ENCODE measurements around the gene BTK.

The BTK gene

GRCh38 chrX:101393530-101394305 is 7.7 kb upstream of the BTK start:
- no peak for DNase-seq (ENCODE audit: low read depth in 4 of 4, low spot score in 1 of 4)

- DNase-seq (ENCODE audit: low read depth in 4 of 4, low spot score in 1 of 4): no peak
These were observed 5.8 kb upstream of the BTK start for GRCh38 chrX:101391831-101392230.

DNA sequence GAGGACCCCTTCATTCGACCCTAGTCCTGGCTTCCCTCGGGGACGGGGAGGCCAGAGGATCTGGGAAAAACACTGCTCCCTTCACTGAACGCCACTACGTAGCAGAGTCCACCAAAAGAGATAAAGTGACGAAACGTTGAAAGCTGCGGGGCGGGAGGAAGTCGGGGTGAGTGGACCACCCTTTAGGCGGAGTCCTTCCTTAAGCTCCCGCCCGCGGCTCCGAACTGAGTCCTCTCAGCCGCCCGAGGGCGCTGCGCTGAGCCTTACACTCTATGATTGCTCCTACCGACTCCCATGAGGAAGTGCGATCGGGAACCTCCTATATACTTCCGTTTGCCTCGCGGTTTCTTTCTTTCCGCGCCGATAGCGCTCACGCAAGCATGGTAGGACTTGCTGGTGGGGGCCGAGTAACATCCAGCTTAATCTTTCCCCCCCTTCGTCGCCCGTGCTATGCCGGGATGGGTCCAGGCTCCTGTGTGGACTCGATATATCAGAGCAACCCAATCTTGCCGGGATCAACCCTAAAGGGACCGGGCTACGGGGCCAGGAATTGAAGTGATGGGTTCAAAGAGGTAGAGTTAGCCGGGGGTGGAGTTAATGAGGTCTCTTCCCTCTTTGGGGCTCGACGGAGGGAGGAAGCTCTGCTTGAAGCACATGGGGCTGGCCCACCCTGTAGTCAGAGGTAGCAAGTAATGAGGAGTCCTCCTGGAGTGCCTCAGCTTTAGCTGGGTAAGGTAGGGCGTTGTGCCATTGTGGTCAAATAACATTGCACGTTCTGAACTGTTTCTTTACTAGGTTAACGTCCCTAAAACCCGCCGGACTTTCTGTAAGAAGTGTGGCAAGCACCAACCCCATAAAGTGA is 4.9 kb upstream of the BTK start, which contains the start of gene RPL36A:
TSS of gene RPL36A (plus strand) at position 348 of the 862 bp plus-strand sequence. CDS start at position 381, 33 bp downstream.
- DNase-seq (ENCODE audit: low read depth in 4 of 4, low spot score in 1 of 4): peak; percentile 53 to 76 (median 62)

- no peak for DNase-seq (ENCODE audit: low read depth in 4 of 4, low spot score in 1 of 4)
These were observed 2.6 kb upstream of the BTK start for GRCh38 chrX:101388604-101389003.

DNA sequence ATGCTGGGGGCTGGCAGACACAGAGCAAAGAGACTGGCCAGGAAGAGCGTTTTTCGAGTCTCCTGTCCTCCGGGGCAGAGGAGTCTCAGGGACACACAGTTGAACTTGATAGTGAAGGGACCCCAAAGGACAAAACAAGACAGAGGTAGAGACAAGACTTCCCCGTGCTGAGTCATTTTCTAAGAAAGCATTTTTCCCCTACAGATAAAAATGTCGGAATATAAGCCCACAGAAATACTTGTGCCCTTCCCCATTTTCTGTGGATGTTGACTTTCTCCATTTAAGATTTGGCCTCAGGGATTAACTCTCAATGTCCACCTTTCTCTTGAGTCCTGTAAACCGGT is 523 bp upstream of the BTK start:
- DNase-seq (ENCODE audit: low read depth in 4 of 4, low spot score in 1 of 4): no peak

- no peak for DNase-seq (ENCODE audit: low read depth in 4 of 4, low spot score in 1 of 4)
These were observed 836 bp downstream of the BTK start for GRCh38 chrX:101385026-101385684.

DNA sequence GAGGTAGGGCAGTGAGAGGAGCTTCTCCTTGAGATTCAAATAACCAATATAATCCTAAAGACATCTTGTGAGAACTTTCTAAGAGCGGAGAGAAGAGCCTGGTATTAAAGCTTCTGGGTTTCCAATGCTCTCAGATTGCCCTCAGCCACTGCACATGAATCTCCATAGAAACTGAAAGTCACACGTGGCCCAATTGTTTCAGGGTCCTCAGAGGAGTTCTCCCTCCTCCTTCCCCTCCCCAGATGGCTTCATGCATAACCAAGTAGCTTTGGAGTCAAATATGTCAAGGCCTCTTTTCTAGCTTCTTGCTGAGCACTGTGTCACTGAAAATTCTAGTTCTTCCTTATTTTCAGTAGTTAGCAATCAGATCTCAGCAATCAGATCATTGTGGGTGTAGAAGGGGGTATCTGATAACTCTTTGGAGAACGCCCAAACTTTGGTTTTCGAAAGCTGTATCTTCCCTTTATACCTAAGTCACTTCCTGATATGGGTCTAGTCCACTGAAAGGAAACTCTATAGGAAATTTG is 2.2 kb downstream of the BTK start:
- DNase-seq (ENCODE audit: low read depth in 4 of 4, low spot score in 1 of 4): no peak

DNA sequence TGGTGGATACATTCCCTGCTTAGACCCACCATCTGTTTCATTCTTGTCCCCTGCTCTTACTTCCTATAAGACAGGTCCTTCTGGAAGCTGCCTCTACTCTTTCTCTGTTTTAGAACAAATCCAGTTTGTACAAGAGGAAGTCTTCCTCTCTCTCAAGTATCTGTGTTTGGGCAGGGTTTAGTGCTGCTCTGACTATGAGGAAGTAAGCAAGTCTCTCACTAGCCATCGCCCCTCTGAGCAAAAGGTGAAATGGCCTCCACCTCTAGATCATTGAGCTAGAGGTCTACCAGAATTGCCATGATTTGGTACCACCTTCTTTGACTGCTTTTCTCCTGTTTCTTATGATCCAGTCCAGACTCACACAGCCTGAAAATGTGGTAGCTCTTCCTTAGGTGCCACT is 8.4 kb downstream of the BTK start:
- DNase-seq (ENCODE audit: low read depth in 4 of 4, low spot score in 1 of 4): no peak

DNA sequence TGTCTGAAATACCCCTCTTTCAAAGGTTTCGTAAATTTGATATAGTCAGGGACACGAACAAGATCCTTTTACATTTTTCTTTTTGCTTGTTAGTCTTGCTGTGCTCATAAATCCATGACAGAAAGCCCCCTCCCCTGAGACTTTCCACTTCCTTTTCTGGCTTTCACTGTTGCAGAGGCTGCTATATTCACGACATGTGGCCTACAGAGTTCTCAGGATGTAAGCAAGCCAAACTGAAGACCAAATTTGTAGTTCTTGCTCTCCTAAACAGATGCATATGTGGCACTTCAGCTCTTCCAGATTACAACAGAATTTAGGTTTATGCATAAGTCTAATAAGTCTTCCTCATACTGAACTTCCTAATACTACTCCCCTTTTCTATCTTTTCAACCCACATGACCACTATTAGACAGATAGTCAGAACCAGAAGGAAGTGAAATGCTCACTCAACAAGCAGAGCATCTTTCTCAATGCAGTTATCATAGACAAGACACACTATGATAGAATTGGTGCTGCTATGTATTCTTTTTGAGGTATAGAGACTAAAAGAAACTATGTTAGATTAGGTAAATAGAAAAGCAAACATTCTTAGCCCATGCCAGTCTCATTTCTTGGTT is 15.0 kb downstream of the BTK start:
- no peak for DNase-seq (ENCODE audit: low read depth in 4 of 4, low spot score in 1 of 4)

DNA sequence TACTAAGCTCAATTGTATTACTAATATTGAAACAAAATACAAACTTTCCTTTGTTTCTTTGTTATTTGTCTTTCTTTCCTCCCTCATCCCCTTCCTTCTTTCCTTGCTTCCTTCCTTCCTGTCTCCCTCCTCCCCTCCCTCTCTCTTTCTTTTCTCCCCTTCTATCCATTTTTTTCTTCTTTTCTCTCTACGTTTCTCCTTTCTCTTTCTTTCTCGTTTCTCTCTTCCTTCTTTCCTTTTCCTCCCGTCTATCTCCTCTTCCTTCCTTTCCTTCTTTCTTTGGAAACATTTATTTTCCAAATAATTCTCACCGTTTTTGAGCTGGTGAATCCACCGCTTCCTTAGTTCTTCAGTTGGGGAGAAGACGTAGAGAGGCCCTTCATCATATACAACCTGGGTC is 16.3 kb downstream of the BTK start:
- DNase-seq (ENCODE audit: low read depth in 4 of 4, low spot score in 1 of 4): no peak

DNA sequence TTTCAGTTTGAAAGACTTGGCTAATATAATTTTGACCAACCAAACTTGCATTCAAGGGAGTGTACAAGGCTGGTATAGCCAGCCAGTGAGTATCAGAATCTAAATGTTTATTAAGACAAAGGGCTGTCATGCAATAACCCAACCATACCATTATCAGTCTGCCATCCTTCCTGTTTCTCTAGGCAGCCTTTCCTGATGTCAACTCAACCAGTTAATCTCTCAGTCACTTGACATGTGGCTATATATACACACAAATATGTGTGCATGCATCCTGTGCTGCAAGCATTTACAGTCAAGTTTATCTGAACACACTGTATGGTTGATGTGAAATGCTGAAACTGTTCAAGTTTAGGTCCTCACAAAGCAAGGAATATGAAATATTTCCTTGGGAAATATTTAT is 17.2 kb downstream of the BTK start:
- DNase-seq (ENCODE audit: low read depth in 4 of 4, low spot score in 1 of 4): no peak

GRCh38 chrX:101365301-101365795 is 20.6 kb downstream of the BTK start:
- DNase-seq (ENCODE audit: low read depth in 4 of 4, low spot score in 1 of 4): no peak

- no peak for DNase-seq (ENCODE audit: low read depth in 4 of 4, low spot score in 1 of 4)
These were observed 23.2 kb downstream of the BTK start for GRCh38 chrX:101362757-101363156.

- no peak for DNase-seq (ENCODE audit: low read depth in 4 of 4, low spot score in 1 of 4)
These were observed 23.9 kb downstream of the BTK start for GRCh38 chrX:101362116-101362515.

DNA sequence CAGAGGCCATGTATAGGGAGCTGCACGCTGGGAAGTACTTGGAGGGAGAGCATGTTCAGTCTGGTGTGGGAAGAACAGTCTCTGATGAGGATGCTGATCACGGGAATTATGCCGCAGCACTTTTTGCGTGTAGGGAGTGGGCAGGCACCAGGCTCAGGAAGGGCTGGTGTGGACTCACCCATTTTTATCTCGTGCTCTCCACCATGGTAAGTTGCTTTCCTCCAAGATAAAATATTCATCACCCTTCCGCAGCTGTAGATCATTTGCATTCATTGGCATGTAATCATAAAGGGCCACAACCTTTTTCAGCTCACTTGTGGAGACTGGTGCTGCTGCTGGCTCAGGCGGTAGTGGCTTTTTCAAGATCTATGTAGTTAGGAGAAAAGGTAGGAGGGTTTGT is 25.6 kb downstream of the BTK start:
- DNase-seq (ENCODE audit: low read depth in 4 of 4, low spot score in 1 of 4): no peak

- DNase-seq (ENCODE audit: low read depth in 4 of 4, low spot score in 1 of 4): no peak
These were observed 26.0 kb downstream of the BTK start for GRCh38 chrX:101359966-101360365.

GRCh38 chrX:101357166-101357795 is 28.7 kb downstream of the BTK start:
- DNase-seq (ENCODE audit: low read depth in 4 of 4, low spot score in 1 of 4): no peak

- DNase-seq (ENCODE audit: low read depth in 4 of 4, low spot score in 1 of 4): no peak
These were observed 36.8 kb downstream of the BTK start for GRCh38 chrX:101349193-101349562.

DNA sequence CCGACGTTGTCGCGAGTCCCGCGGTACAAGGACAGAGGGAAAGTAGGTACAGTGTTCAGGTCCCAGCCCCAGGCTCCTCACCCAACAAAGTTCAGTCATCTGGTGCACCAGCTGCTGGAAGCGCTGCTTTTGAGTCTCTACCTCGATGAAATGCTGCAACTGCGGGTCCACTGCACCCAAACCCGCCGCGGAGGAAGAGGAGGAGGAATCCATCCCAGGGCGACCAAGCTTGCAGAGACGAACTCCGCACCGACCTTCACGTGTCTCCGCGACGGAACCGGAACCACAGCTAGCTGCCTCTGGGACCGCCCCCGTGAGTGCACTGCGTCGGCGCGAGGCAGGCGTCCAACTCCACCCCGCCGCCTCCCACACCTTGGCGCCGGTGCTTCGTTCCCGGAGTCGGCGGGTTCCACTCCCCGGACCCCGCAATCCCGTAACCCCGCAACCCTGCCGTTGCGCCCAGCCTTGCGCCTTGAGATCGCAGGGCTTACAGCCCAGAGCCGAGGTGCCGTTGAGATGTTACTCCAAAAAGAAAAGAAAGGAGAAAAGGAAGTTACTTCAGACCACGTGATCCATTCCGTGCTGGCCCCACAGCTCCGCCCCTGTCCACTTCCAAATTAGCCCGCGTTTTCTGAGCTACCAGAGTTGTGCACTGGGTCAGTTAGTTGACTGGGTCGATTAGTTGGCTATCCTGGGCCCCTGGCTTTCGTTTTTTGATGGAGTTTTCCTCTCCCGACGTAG is 37.4 kb downstream of the BTK start, which contains the start of gene TIMM8A:
TSS of gene TIMM8A (minus strand) at position 291 of the 741 bp plus-strand sequence. CDS start at position 213, 78 bp downstream.
- peak; percentile 40 to 71 (median 58) for DNase-seq (ENCODE audit: low read depth in 4 of 4, low spot score in 1 of 4)

Data from stimulated activated CD4-positive, alpha-beta T cell treated with anti-CD3 and anti-CD28 coated beads, Interleukin-1b, Interleukin-23, amount 100 ng/mL, for 24 hours (primary cell).